GM12878 (cell line): ENCODE results near the gene CERCAM. TPM values are rescaled to one million over a fixed set of nuclear protein-coding genes. Genes with fewer than 3 reads are reported as not detected.

Experiments
- ATAC-seq: fragments of 200-7000 bp; cut with Tn5 transposase; 3 replicates; pipeline ENCODE4 v1.9.1; 2020; ENCODE audit warnings: mild to moderate bottlenecking, moderate library complexity
- BruUV-seq: library from RNA; stranded (reverse); fragments of 400-500 nt; replicated peaks from 2 replicates; lab custom pipeline; 2021; lab: Mats Ljungman, UMichigan
- CTCF ChIA-PET: fragments of 300-600 bp; sonication (Branson Sonifier 250); formaldehyde crosslinking; extraction: SDS; loops from one replicate; lab custom pipeline; 2021; ENCODE audit warnings: inconsistent platforms; lab: Yijun Ruan, JAX
- POLR2A ChIA-PET: fragments of 350-600 bp; formaldehyde crosslinking; extraction: SDS; loops from one replicate; lab custom pipeline; 2021; ENCODE audit warnings: inconsistent platforms; lab: Charles Lee
- RAD21 ChIA-PET: fragments of 300-600 bp; sonication (Branson Sonifier 250); formaldehyde crosslinking; loops from one replicate; lab custom pipeline; 2023; ENCODE audit warnings: antibody characterized with exemption; ENCODE audit not compliant: unreplicated experiment; lab: Charles Lee
- SMC1A ChIA-PET: fragments of 300-600 bp; sonication (Branson Sonifier 250); formaldehyde crosslinking; loops from one replicate; lab custom pipeline; 2023; ENCODE audit not compliant: unreplicated experiment, uncharacterized antibody; lab: Charles Lee
- DNase-seq: peaks from one replicate; pipeline ENCODE4 v3.0.0-alpha.2; 2011; ENCODE audit warnings: low read depth, low spot score
- FAIRE-seq: peaks from 3 replicates; lab custom pipeline; 2011; peaks lifted over from hg19 to GRCh38; lab: Jason Lieb, UNC
- H2AFZ ChIP-seq: 2 replicates; pipeline ENCODE4 v1.6.0; 2011; ENCODE audit warnings: low read depth, low read length, control low read depth; ENCODE audit not compliant: control insufficient read depth
- H3K27ac ChIP-seq: 2 replicates; pipeline ENCODE4 v1.5.1; 2011; ENCODE audit warnings: control low read depth; ENCODE audit not compliant: control insufficient read depth, insufficient read depth
- H3K27me3 ChIP-seq, 2 experiments: replicated peaks in 1 of 2; 2 replicates each; pipeline versions ENCODE4 v1.6.0 to v1.6.1; 2011; ENCODE audit warnings: low read length in 1 of 2; ENCODE audit not compliant: control insufficient read depth in 2 of 2, insufficient read depth in 2 of 2
- H3K36me3 ChIP-seq, 2 experiments: 2 replicates each; pipeline ENCODE4 v1.5.1; 2011; ENCODE audit warnings: low read length in 1 of 2; ENCODE audit not compliant: control insufficient read depth in 2 of 2, insufficient read depth in 2 of 2
- H3K4me1 ChIP-seq: 2 replicates; pipeline ENCODE4 v1.6.1; 2011; ENCODE audit warnings: mild to moderate bottlenecking, low read length, moderate library complexity, mixed read lengths; ENCODE audit not compliant: control insufficient read depth, insufficient read depth
- H3K4me2 ChIP-seq: 2 replicates; pipeline ENCODE4 v1.6.0; 2011; ENCODE audit warnings: control low read depth; ENCODE audit not compliant: control insufficient read depth, insufficient read depth
- H3K4me3 ChIP-seq: fragments of 200-600 bp; sonication (generic); 2 replicates; pipeline ENCODE4 v1.5.1; 2016
- H3K79me2 ChIP-seq: 2 replicates; pipeline ENCODE4 v1.6.0; 2011; ENCODE audit warnings: low read length; ENCODE audit not compliant: control insufficient read depth, insufficient read depth
- H3K9ac ChIP-seq: 2 replicates; pipeline ENCODE4 v1.8.0; 2011; ENCODE audit warnings: low read length, control low read depth, mixed read lengths; ENCODE audit not compliant: control insufficient read depth, insufficient read depth
- H3K9me3 ChIP-seq: replicated peaks from 3 replicates; pipeline ENCODE4 v1.5.1; 2011; ENCODE audit warnings: mild to moderate bottlenecking, low read length; ENCODE audit not compliant: control insufficient read depth, insufficient read depth
- H4K20me1 ChIP-seq: 2 replicates; pipeline ENCODE4 v1.6.0; 2011; ENCODE audit not compliant: control insufficient read depth, insufficient read depth
- ASH2L ChIP-seq: fragments of 300-600, 200-600 bp; sonication (generic); IDR thresholded peaks from 2 replicates; pipeline ENCODE4 v1.6.1; 2017; ENCODE audit warnings: low read depth, mild to moderate bottlenecking, borderline replicate concordance
- BCL11A ChIP-seq: IDR thresholded peaks from 2 replicates; pipeline ENCODE4 v1.6.1; 2011; ENCODE audit warnings: low read depth, low read length
- CHD1 ChIP-seq: IDR thresholded peaks from 2 replicates; pipeline ENCODE4 v1.6.1; 2012; ENCODE audit warnings: low read depth, low read length, improper control_type of control experiment
- GABPA ChIP-seq: IDR thresholded peaks from 2 replicates; pipeline ENCODE4 v1.6.1; 2014; ENCODE audit warnings: antibody characterized with exemption, low read depth, mild to moderate bottlenecking, inconsistent platforms
- IKZF2 ChIP-seq, 2 experiments: fragments of 450-650 bp; IDR thresholded peaks; 2 replicates each; pipeline ENCODE4 v1.6.1; 2017; ENCODE audit warnings: mild to moderate bottlenecking in 2 of 2, moderate library complexity in 2 of 2
- KAT2A ChIP-seq: conservative IDR thresholded peaks from 2 replicates; pipeline ENCODE4 v1.6.1; 2011; ENCODE audit warnings: low read depth, low read length; ENCODE audit not compliant: control insufficient read depth
- KLF5 ChIP-seq: fragments of 450-650 bp; IDR thresholded peaks from 2 replicates; pipeline ENCODE4 v1.6.1; 2014; ENCODE audit warnings: mild to moderate bottlenecking; ENCODE audit not compliant: partially characterized antibody
- MTA2 ChIP-seq: fragments of 450-650 bp; IDR thresholded peaks from 2 replicates; pipeline ENCODE4 v1.6.1; 2016; ENCODE audit warnings: low read depth, mild to moderate bottlenecking, moderate library complexity
- NR2C2 ChIP-seq: IDR thresholded peaks from 2 replicates; pipeline ENCODE4 v1.6.1; 2011; ENCODE audit warnings: borderline replicate concordance, low read depth; ENCODE audit not compliant: control insufficient read depth, insufficient read length
- POLR2AphosphoS5 ChIP-seq: IDR thresholded peaks from 2 replicates; pipeline ENCODE4 v1.6.1; 2011; ENCODE audit warnings: mild to moderate bottlenecking, low read length, inconsistent platforms
- RAD51 ChIP-seq: fragments of 450-650 bp; IDR thresholded peaks from 2 replicates; pipeline ENCODE4 v1.6.1; 2016; ENCODE audit warnings: moderate library complexity, mild to moderate bottlenecking, inconsistent platforms
- SIX5 ChIP-seq: IDR thresholded peaks from 2 replicates; pipeline ENCODE4 v1.6.1; 2011; ENCODE audit warnings: mild to moderate bottlenecking, low read depth, low read length, moderate library complexity; ENCODE audit not compliant: severe bottlenecking
- SUPT20H ChIP-seq: IDR thresholded peaks from 2 replicates; pipeline ENCODE4 v1.6.1; 2011; ENCODE audit warnings: low read depth, mild to moderate bottlenecking, low read length, moderate library complexity, borderline replicate concordance; ENCODE audit not compliant: control insufficient read depth
- TCF12 ChIP-seq: IDR thresholded peaks from 2 replicates; pipeline ENCODE4 v1.6.1; 2011; ENCODE audit warnings: low read depth, mild to moderate bottlenecking, low read length
- ZZZ3 ChIP-seq: IDR thresholded peaks from 2 replicates; pipeline ENCODE4 v1.6.1; 2011; ENCODE audit warnings: low read depth; ENCODE audit not compliant: control insufficient read depth, insufficient read length
- WGBS: methylation state at CpG from one replicate; pipeline ENCODE4 v1.1.6; 2016; ENCODE audit warnings: low lambda C conversion rate; ENCODE audit not compliant: insufficient replicate concordance, insufficient coverage; ENCODE audit errors: missing lambda C conversion rate; 5-methylcytosine and 5-hydroxymethylcytosine counted together
- in situ Hi-C: fragments of 300-500 bp; cut with MboI; formaldehyde crosslinking; loops from 9 replicates; pipeline ENCODE4 v1.14.3; 2018; ENCODE audit warnings: mixed read lengths
- intact Hi-C: fragments of 100-400 bp; cut with micrococcal nuclease; formaldehyde crosslinking; loops from one replicate; pipeline ENCODE4 v1.14.2; 2022; ENCODE audit not compliant: unreplicated experiment
- polyA plus RNA-seq, 11 experiments: library from polyadenylated mRNA; depleted of rRNA in 4 of 11; unstranded in 6 of 11; stranded (reverse) in 5 of 11; fragments of >200 nt; fragmentation: Nextera tagmentation in 4 of 11; fragmentation: Illumina TruSeq in 1 of 11; extraction: Ambion mirVana in 4 of 11; extraction: Trizol in 1 of 11; gene quantifications; 1 replicate in 1 of 11; 2 replicates in 10 of 11; pipeline versions ENCODE4 v1.2.1 to v1.2.3, GENCODE V29; 2011 to 2016; ENCODE audit warnings: inconsistent platforms in 2 of 11, missing spikeins in 2 of 11, low read depth in 1 of 11
- total RNA-seq, 4 experiments: library from RNA; depleted of rRNA in 3 of 4; stranded (reverse); fragments of >200 nt in 3 of 4; fragmentation: Illumina TruSeq in 1 of 4; extraction: Trizol in 1 of 4; gene quantifications; 2 replicates each; pipeline versions ENCODE4 v1.2.1 to v1.2.3, GENCODE V29; 2013 to 2021
- TF ChIP-seq, protein P1 (sequence below): fragments of 450-650 bp; IDR thresholded peaks from 2 replicates; pipeline ENCODE4 v1.6.1; 2016; ENCODE audit warnings: mild to moderate bottlenecking, moderate library complexity, borderline replicate concordance
- TF ChIP-seq, protein P2 (sequence below): IDR thresholded peaks from 2 replicates; pipeline ENCODE4 v1.6.1; 2011; ENCODE audit warnings: borderline replicate concordance, low read depth, mild to moderate bottlenecking, moderate library complexity, mixed read lengths, low read length; ENCODE audit not compliant: insufficient read depth; ENCODE audit errors: extremely low read length
- TF ChIP-seq, protein P3 (sequence below): IDR thresholded peaks from 2 replicates; pipeline ENCODE4 v1.6.1; 2012; ENCODE audit warnings: low read depth, low read length, improper control_type of control experiment

The CERCAM gene
- total and polyA plus RNA-seq, 10 of the 15 experiments (the other 5 are each of a cell fraction or from before 2014, with no cell fraction given) = 0.05 to 6.7 (median 0.71) TPM

DNA sequence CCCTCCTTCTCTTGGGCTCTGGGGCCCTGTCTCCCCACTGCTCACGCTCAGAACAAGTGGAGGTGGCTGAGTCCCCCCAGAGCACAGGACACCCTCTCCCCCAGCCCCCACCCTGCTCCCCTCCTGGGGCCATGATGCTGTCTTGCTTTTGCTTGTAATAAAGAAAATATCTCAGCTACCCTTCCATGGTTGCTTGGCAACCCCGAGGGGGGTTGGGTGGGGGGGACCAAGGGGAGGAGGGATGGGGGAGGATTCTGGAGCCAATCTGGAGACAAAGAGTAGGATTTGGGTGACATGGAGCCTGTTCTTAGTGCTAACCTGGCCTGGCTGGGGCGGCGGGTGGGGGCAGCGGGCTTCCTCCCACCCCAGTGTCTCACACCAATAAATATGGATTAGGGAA lies 16.1 kb upstream of the CERCAM start:
- Histone ChIP-seq H3K79me2 (no peaks in the 10 kb centered on the region), H3K27ac (no peak overlapping the region), H3K9me3 (no peaks in the 10 kb centered on the region), H3K4me1 (no peaks in the 10 kb centered on the region), H3K9ac (no peak overlapping the region), H3K36me3 (no peaks in the 10 kb centered on the region), H4K20me1 (no peaks in the 10 kb centered on the region), H3K27me3 (peaks cover 1 to 2% of the 10 kb centered on the region in 2 experiments; a peak in 3 of 4 replicates), H3K4me2 (no peak overlapping the region), H3K4me3 (no peak overlapping the region), H2AFZ (no peak overlapping the region)
- in situ Hi-C loops = no loop called here
- RAD21 ChIA-PET = no interaction called here
- intact Hi-C loops = no loop called here
- DNase-seq (no peak), FAIRE-seq (no peak), ATAC-seq (no peak)
- POLR2A ChIA-PET = no interaction called here
- SMC1A ChIA-PET = no interaction called here
- BruUV-seq = no TSS peak
- CTCF ChIA-PET = no interaction called here
- 24% methylated on average over 4 of the region's 5 CpGs for WGBS
- TF ChIP-seq NR2C2 (no peak), RAD51 (no peak), MTA2 (no peak), POLR2AphosphoS5 (no peak), CHD1 (no peak), ASH2L (no peak), SUPT20H (no peak), KAT2A (no peak), ZZZ3 (no peak), IKZF2 (IDR thresholded peaks at IDR 0.05) (no peak), SIX5 (no peak), GABPA (no peak), KLF5 (no peak), BCL11A (no peak), TCF12 (no peak)
- TF ChIP-seq, protein P1, sequence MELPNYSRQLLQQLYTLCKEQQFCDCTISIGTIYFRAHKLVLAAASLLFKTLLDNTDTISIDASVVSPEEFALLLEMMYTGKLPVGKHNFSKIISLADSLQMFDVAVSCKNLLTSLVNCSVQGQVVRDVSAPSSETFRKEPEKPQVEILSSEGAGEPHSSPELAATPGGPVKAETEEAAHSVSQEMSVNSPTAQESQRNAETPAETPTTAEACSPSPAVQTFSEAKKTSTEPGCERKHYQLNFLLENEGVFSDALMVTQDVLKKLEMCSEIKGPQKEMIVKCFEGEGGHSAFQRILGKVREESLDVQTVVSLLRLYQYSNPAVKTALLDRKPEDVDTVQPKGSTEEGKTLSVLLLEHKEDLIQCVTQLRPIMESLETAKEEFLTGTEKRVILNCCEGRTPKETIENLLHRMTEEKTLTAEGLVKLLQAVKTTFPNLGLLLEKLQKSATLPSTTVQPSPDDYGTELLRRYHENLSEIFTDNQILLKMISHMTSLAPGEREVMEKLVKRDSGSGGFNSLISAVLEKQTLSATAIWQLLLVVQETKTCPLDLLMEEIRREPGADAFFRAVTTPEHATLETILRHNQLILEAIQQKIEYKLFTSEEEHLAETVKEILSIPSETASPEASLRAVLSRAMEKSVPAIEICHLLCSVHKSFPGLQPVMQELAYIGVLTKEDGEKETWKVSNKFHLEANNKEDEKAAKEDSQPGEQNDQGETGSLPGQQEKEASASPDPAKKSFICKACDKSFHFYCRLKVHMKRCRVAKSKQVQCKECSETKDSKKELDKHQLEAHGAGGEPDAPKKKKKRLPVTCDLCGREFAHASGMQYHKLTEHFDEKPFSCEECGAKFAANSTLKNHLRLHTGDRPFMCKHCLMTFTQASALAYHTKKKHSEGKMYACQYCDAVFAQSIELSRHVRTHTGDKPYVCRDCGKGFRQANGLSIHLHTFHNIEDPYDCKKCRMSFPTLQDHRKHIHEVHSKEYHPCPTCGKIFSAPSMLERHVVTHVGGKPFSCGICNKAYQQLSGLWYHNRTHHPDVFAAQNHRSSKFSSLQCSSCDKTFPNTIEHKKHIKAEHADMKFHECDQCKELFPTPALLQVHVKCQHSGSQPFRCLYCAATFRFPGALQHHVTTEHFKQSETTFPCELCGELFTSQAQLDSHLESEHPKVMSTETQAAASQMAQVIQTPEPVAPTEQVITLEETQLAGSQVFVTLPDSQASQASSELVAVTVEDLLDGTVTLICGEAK = no peak
- TF ChIP-seq, protein P2, sequence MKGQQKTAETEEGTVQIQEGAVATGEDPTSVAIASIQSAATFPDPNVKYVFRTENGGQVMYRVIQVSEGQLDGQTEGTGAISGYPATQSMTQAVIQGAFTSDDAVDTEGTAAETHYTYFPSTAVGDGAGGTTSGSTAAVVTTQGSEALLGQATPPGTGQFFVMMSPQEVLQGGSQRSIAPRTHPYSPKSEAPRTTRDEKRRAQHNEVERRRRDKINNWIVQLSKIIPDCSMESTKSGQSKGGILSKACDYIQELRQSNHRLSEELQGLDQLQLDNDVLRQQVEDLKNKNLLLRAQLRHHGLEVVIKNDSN = no peak
- TF ChIP-seq, protein P3, sequence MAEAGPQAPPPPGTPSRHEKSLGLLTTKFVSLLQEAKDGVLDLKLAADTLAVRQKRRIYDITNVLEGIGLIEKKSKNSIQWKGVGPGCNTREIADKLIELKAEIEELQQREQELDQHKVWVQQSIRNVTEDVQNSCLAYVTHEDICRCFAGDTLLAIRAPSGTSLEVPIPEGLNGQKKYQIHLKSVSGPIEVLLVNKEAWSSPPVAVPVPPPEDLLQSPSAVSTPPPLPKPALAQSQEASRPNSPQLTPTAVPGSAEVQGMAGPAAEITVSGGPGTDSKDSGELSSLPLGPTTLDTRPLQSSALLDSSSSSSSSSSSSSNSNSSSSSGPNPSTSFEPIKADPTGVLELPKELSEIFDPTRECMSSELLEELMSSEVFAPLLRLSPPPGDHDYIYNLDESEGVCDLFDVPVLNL = no peak
